ENCODE measurements around the gene PIM3.

PIM3 gene

DNA sequence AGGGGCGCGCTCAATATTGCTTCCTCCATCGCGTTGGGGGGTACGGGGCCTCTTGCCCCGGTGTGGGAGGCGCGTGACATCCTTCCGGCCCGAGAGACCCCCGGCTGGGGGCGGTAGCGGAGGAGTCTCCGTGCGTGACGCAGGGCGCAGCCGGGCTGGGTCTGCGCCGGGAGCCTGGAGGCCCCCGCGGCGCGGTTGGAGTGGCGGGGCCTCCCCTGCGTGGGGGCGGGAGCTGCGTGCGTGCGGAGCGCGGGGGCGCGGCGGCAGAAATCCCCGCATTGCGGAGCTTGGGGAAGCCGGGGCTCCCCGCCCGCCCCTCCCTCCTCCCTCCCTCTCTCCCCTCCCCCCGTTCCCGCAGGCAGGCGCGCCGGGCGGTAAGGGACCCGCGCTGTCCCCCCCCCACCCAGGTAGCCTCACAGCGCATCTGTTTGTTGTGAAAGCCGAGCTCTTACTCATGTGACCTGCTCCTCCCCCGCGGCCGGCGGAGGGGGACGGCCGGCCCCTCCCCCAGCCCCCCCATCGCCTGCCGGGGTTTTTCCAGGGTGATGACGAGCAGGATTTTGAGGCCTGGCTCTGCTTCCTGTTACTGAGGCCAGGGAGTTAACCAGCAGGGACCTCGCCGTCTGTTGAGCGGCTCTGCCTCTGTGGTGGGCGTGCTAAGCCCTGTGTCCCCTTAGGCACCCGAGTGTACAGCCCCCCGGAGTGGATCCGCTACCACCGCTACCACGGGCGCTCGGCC is 1.6 kb downstream of the PIM3 start:
- POLR2A ChIA-PET: interaction anchor here (0.7 to 1.5 kb wide), 5 partner anchors 9 to 379 kb away, joined by 3 to 5 read pairs (median 4); no protein-coding TSS in a partner anchor
- peak; percentile 57 for DNase-seq (ENCODE audit: extremely low spot score)
- CTCF ChIA-PET: no interaction called here
- TF ChIP-seq HDGF (IDR thresholded peaks at IDR 0.05; ENCODE audit: borderline replicate concordance): 0 out of 2 replicates have a peak, but pooled peaks have one; percentile 41
- no peak for TF ChIP-seq ARNT (IDR thresholded peaks at IDR 0.05)

DNA sequence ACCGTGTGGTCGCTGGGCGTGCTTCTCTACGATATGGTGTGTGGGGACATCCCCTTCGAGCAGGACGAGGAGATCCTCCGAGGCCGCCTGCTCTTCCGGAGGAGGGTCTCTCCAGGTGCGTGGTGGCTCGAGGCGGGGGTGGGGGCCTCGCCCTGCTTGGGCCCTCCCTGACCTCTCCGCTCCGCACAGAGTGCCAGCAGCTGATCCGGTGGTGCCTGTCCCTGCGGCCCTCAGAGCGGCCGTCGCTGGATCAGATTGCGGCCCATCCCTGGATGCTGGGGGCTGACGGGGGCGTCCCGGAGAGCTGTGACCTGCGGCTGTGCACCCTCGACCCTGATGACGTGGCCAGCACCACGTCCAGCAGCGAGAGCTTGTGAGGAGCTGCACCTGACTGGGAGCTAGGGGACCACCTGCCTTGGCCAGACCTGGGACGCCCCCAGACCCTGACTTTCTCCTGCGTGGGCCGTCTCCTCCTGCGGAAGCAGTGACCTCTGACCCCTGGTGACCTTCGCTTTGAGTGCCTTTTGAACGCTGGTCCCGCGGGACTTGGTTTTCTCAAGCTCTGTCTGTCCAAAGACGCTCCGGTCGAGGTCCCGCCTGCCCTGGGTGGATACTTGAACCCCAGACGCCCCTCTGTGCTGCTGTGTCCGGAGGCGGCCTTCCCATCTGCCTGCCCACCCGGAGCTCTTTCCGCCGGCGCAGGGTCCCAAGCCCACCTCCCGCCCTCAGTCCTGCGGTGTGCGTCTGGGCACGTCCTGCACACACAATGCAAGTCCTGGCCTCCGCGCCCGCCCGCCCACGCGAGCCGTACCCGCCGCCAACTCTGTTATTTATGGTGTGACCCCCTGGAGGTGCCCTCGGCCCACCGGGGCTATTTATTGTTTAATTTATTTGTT is 2.4 kb downstream of the PIM3 start:
- ChIA-PET POLR2A (interaction anchor here (1.4 kb wide), 2 partner anchors 8 to 32 kb away, joined by 4 read pairs; no protein-coding TSS in a partner anchor), CTCF (no interaction called here)
- DNase-seq (ENCODE audit: extremely low spot score): no peak
- no peak for TF ChIP-seq FOXK2 (IDR thresholded peaks at IDR 0.05)
- TF ChIP-seq BHLHE40 (IDR thresholded peaks at IDR 0.05; ENCODE audit: borderline replicate concordance): no peak
- TF ChIP-seq SUZ12 (IDR thresholded peaks at IDR 0.05): no peak
- TF ChIP-seq ELF4 (IDR thresholded peaks at IDR 0.05): no peak
- TF ChIP-seq ARNT (IDR thresholded peaks at IDR 0.05): no peak

DNA sequence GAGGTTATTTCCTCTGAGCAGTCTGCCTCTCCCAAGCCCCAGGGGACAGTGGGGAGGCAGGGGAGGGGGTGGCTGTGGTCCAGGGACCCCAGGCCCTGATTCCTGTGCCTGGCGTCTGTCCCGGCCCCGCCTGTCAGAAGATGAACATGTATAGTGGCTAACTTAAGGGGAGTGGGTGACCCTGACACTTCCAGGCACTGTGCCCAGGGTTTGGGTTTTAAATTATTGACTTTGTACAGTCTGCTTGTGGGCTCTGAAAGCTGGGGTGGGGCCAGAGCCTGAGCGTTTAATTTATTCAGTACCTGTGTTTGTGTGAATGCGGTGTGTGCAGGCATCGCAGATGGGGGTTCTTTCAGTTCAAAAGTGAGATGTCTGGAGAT is 3.1 kb downstream of the PIM3 start:
- CTCF ChIA-PET: no interaction called here
- no peak for DNase-seq (ENCODE audit: extremely low spot score)
- POLR2A ChIA-PET: no interaction called here
- TF ChIP-seq BHLHE40 (IDR thresholded peaks at IDR 0.05; ENCODE audit: borderline replicate concordance) (no peak), FOXK2 (IDR thresholded peaks at IDR 0.05) (no peak), ELF4 (IDR thresholded peaks at IDR 0.05) (no peak), L3MBTL2 (conservative IDR thresholded peaks at IDR 0.05) (no peak), SUZ12 (IDR thresholded peaks at IDR 0.05) (no peak), HDGF (IDR thresholded peaks at IDR 0.05; ENCODE audit: borderline replicate concordance) (no peak), LEF1 (IDR thresholded peaks at IDR 0.05; ENCODE audit: borderline replicate concordance) (no peak), SP1 (IDR thresholded peaks at IDR 0.05) (no peak), ARNT (IDR thresholded peaks at IDR 0.05) (no peak), TARDBP (IDR thresholded peaks at IDR 0.05) (no peak)
- TF ChIP-seq, protein P1, sequence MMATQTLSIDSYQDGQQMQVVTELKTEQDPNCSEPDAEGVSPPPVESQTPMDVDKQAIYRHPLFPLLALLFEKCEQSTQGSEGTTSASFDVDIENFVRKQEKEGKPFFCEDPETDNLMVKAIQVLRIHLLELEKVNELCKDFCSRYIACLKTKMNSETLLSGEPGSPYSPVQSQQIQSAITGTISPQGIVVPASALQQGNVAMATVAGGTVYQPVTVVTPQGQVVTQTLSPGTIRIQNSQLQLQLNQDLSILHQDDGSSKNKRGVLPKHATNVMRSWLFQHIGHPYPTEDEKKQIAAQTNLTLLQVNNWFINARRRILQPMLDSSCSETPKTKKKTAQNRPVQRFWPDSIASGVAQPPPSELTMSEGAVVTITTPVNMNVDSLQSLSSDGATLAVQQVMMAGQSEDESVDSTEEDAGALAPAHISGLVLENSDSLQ (IDR thresholded peaks at IDR 0.05): no peak

DNA sequence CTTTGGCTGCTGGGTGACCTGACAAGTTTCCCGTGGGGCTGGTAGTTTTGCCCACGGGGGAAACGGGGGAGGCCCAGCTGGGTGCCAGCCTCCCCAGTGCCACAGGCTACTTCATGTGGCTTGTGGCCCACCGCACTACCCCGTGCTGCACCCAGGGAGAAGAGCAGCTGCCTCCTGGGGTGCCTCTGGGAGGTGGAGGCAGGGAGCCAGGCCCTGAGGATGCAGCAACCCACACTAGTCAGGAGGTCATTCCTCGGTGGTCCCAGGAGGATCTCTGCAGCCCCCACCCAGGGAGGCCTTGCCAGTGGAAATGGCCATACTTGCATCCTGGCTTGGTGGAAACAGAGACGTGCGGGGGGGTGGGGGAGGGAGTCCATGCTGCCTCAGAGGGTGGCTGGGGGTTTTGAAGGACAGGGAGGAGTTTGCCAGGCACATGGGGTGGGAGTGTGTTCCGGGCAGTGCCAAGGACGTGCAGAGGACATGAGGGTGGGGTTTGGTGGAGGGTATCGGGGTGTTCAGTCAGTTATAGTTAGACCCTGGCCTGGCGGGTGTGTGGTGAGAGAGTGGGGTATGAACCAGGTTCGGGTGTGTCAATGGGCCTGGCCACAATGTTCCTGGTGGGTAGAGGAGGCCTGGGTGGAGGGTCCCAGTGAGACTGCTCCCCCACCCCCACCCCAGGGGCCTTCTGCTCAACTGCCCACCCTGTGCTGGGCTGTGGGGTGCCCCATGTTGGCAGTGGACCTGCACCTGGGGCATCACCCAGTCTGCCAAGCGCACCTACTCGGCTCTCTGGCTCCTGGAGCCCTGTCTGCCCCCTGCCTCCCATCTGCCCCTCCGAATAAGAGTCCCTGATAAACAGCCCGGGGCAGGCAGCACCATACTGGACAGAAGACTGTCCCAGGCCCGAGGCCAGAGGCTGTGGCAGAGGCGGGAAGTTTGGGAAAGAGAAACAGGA is 3.8 kb downstream of the PIM3 start:
- DNase-seq (ENCODE audit: extremely low spot score): no peak
- POLR2A ChIA-PET: no interaction called here
- CTCF ChIA-PET: no interaction called here
- TF ChIP-seq LEF1 (IDR thresholded peaks at IDR 0.05; ENCODE audit: borderline replicate concordance) (no peak), NFRKB (IDR thresholded peaks at IDR 0.05) (no peak), ZNF384 (IDR thresholded peaks at IDR 0.05) (no peak), SUZ12 (IDR thresholded peaks at IDR 0.05) (no peak), CTBP1 (IDR thresholded peaks at IDR 0.05; ENCODE audit: borderline replicate concordance) (no peak), SP1 (IDR thresholded peaks at IDR 0.05) (no peak), ARNT (IDR thresholded peaks at IDR 0.05) (no peak), TARDBP (IDR thresholded peaks at IDR 0.05) (no peak)

DNA sequence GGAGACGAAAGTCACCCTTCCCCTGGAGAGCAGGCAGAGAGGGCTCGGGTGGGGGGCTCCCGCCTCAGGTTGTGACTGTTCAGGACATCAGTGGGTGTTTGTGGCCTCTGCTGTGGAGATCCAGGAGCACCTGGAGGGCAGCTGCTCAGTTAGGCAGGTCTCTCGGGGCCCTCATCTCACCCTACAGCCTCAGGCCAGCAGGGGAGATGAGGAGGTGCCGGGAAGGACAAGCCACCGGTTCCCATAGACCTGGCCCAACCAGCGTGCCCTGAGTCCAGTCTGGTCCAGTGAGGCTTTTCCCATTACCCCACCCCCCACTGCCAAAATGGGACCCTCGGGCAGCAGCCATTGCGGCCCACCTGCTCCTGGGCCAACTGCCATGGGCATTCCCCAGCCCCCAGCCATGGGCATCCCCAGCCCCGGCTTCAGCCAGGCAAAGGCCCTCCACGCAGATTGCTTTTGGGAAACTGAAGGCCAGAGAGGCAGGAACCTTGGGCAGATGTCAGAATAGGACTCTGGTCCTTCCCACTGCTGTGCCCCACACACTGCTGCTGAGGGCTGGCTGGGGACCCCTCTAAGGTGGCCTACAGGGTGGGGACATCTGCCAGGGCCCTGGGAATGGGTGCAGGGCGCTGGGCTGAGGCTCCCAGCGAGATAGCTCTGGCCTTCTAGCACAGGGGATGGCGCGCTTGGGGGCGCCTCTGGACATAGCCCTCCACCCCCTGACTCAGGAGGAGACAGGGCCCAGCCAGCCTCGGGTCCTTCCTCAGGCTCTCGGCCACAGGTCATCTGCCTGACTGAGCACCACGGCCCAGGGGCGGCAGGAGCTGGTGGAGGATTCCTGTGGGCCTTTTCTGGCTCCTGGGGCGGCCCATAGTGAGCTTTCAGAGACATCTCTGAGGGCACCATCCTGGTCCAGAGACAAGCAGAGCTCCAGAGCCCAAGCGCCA is 4.8 kb downstream of the PIM3 start:
- TF ChIP-seq FOXK2 (IDR thresholded peaks at IDR 0.05): no peak
- no peak for TF ChIP-seq FOXA1 (IDR thresholded peaks at IDR 0.05)
- TF ChIP-seq FOXM1 (IDR thresholded peaks at IDR 0.05; ENCODE audit: borderline replicate concordance): no peak
- TF ChIP-seq CTBP1 (IDR thresholded peaks at IDR 0.05; ENCODE audit: borderline replicate concordance): no peak
- no peak for DNase-seq (ENCODE audit: extremely low spot score)
- ChIA-PET CTCF (interaction anchor here (1.3 kb wide), 1 partner anchor 14 kb away, joined by 3 read pairs; no protein-coding TSS in a partner anchor), POLR2A (no interaction called here)

DNA sequence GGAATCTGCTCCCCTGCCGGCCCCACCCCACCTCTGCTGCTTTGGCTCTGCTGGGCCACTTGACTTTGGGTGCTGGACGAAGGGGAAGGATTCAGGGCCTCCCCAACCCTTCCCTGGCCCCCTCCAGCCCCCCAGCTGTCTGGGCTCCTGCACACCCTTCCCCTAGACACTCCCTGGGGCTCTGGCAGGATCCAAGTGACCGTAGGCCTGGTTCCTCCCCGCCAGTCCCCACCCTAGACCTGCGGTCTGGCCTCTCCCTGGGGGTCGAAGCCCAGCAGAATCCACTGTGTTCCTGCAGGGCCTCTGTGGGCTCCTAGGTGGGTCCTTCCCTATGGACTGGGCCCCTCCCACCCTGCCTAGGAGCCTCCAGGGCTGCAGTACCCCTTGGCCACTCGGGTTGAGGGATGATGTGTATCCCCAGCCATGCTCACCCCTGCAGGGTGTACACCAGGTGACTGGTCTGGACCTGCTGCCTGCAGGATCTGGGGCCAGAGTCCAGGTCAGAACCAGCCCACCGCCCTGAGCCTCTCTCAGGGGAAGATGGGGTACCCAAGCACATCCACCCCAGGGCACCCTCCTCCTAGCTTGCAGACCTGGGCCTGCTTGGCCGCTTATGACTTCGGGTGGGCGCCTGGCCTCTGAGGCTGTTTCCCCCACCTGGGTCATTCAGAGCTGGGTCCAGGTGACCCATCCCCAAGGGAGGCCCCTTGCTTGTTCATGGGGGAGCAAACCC is 5.6 kb downstream of the PIM3 start:
- ChIA-PET POLR2A (no interaction called here), CTCF (interaction anchor here (1.3 kb wide), 1 partner anchor 14 kb away, joined by 3 read pairs; no protein-coding TSS in a partner anchor)
- no peak for DNase-seq (ENCODE audit: extremely low spot score)
- no peak for TF ChIP-seq HDGF (IDR thresholded peaks at IDR 0.05; ENCODE audit: borderline replicate concordance)

All from HEK293T (cell line).